ENCODE results near the gene DNMT3A.

DNMT3A gene

GRCh38 chr2:25197336-25198208 lies 144.2 kb downstream of the DNMT3A start:
- Mint-ChIP-seq H3K4me1 (ENCODE audit: low read depth) (peaks cover 6% of the 10 kb centered on the region), H3K4me3 (no peak overlapping the region), H3K27me3 (no peaks in the 10 kb centered on the region), H3K36me3 (ENCODE audit: low read depth) (no peaks in the 10 kb centered on the region), H3K27ac (no peak overlapping the region), H3K9me3 (no peaks in the 10 kb centered on the region)
- no peak for DNase-seq

GRCh38 chr2:25194576-25195122 lies 147.1 kb downstream of the DNMT3A start:
- Mint-ChIP-seq H3K27me3 (no peaks in the 10 kb centered on the region), H3K36me3 (ENCODE audit: low read depth) (no peaks in the 10 kb centered on the region), H3K9me3 (no peaks in the 10 kb centered on the region), H3K27ac (no peak overlapping the region), H3K4me1 (ENCODE audit: low read depth) (no peaks in the 10 kb centered on the region), H3K4me3 (no peak overlapping the region)
- DNase-seq = no peak

- DNase-seq = no peak
- H3K27me3 Mint-ChIP-seq = no peaks in the 10 kb centered on the region
- H3K36me3 Mint-ChIP-seq (ENCODE audit: low read depth) = no peaks in the 10 kb centered on the region
- H3K9me3 Mint-ChIP-seq = no peaks in the 10 kb centered on the region
- H3K4me1 Mint-ChIP-seq (ENCODE audit: low read depth) = no peaks in the 10 kb centered on the region
- no peak overlapping the region for H3K4me3 Mint-ChIP-seq
- H3K27ac Mint-ChIP-seq = no peak overlapping the region
These were observed 151.2 kb downstream of the DNMT3A start for GRCh38 chr2:25190536-25190935.

GRCh38 chr2:25188405-25188804 lies 153.3 kb downstream of the DNMT3A start:
- H3K36me3 Mint-ChIP-seq (ENCODE audit: low read depth) = no peaks in the 10 kb centered on the region
- no peaks in the 10 kb centered on the region for H3K9me3 Mint-ChIP-seq
- H3K27ac Mint-ChIP-seq = no peak overlapping the region

GRCh38 chr2:25187729-25188350 lies 153.9 kb downstream of the DNMT3A start:
- no peak for DNase-seq
- no peaks in the 10 kb centered on the region for H3K4me1 Mint-ChIP-seq (ENCODE audit: low read depth)
- no peak overlapping the region for H3K27ac Mint-ChIP-seq
- H3K27me3 Mint-ChIP-seq = no peaks in the 10 kb centered on the region
- no peak overlapping the region for H3K4me3 Mint-ChIP-seq
- no peaks in the 10 kb centered on the region for H3K9me3 Mint-ChIP-seq
- no peaks in the 10 kb centered on the region for H3K36me3 Mint-ChIP-seq (ENCODE audit: low read depth)

More at GRCh38 chr2:25188405-25188804, 153.3 kb downstream of the DNMT3A start:
- no peaks in the 10 kb centered on the region for H3K4me1 Mint-ChIP-seq (ENCODE audit: low read depth)
- no peaks in the 10 kb centered on the region for H3K27me3 Mint-ChIP-seq
- DNase-seq = no peak
- no peak overlapping the region for H3K4me3 Mint-ChIP-seq

- Mint-ChIP-seq H3K9me3 (no peaks in the 10 kb centered on the region), H3K27me3 (no peaks in the 10 kb centered on the region), H3K27ac (no peak overlapping the region), H3K36me3 (ENCODE audit: low read depth) (no peaks in the 10 kb centered on the region), H3K4me1 (ENCODE audit: low read depth) (no peaks in the 10 kb centered on the region), H3K4me3 (no peak overlapping the region)
- no peak for DNase-seq
These were observed 157.5 kb downstream of the DNMT3A start for GRCh38 chr2:25184254-25184653.

GRCh38 chr2:25178976-25179375 lies 162.7 kb downstream of the DNMT3A start:
- no peak overlapping the region for H3K4me3 Mint-ChIP-seq
- H3K27ac Mint-ChIP-seq = peak overlapping the region; percentile 42
- H3K4me1 Mint-ChIP-seq (ENCODE audit: low read depth) = no peaks in the 10 kb centered on the region
- no peaks in the 10 kb centered on the region for H3K9me3 Mint-ChIP-seq
- no peaks in the 10 kb centered on the region for H3K36me3 Mint-ChIP-seq (ENCODE audit: low read depth)
- no peak for DNase-seq
- H3K27me3 Mint-ChIP-seq = peaks cover 15% of the 10 kb centered on the region
